K562 (cell line): Measurements from ENCODE around the gene COL21A1. TPM values are rescaled to one million over a fixed set of nuclear protein-coding genes. Genes with fewer than 3 reads are reported as not detected.

Experiments
- ATAC-seq: fragments of 200-7000 bp; cut with Tn5 transposase; 3 replicates; pipeline ENCODE4 v1.9.1; 2020; ENCODE audit warnings: moderate library complexity
- BruUV-seq: library from RNA; stranded (reverse); fragments of 400-500 nt; replicated peaks from 2 replicates; lab custom pipeline; 2021; lab: Mats Ljungman, UMichigan
- CTCF ChIA-PET: fragments of 300-600 bp; formaldehyde crosslinking; extraction: SDS; loops from one replicate; lab custom pipeline; 2021; ENCODE audit warnings: low intra/inter-chr PET ratio; lab: Yijun Ruan, JAX
- POLR2A ChIA-PET: fragments of 300-600, 350-650 bp; sonication (Branson Sonifier 250); formaldehyde crosslinking; extraction: SDS; loops from one replicate; lab custom pipeline; 2021; ENCODE audit warnings: antibody characterized with exemption, inconsistent platforms; lab: Yijun Ruan, JAX
- DNase-seq, 4 experiments: peaks; one replicate each; pipeline versions ENCODE4 v3.0.0 to v3.0.0-alpha.2; 2011 to 2018; ENCODE audit warnings: low spot score in 3 of 4, mixed read lengths in 3 of 4; ENCODE audit errors: extremely low read depth in 1 of 4
- FAIRE-seq: peaks from 2 replicates; lab custom pipeline; 2011; peaks lifted over from hg19 to GRCh38; lab: Jason Lieb, UNC
- H2AFZ ChIP-seq: 2 replicates; pipeline ENCODE4 v1.6.0; 2011; ENCODE audit warnings: low read depth, low read length, control low read depth, inconsistent platforms
- H3K27ac ChIP-seq: fragments of 200-600 bp; 3 replicates; pipeline ENCODE4 v1.8.0; 2011; ENCODE audit warnings: low read depth, mild to moderate bottlenecking, control low read depth, inconsistent platforms, low read length, moderate library complexity, mixed read lengths; ENCODE audit errors: extremely low read depth
- H3K27me3 ChIP-seq, 2 experiments: fragments of 300-600 bp in 1 of 2; 2 replicates in 1 of 2; 3 replicates in 1 of 2; pipeline versions ENCODE4 v1.6.0 to v1.8.0; 2011; ENCODE audit warnings: inconsistent platforms in 2 of 2, low read length in 2 of 2, mild to moderate bottlenecking in 1 of 2, mixed read lengths in 1 of 2, moderate library complexity in 1 of 2; ENCODE audit not compliant: control insufficient read depth in 2 of 2, insufficient read depth in 2 of 2
- H3K36me3 ChIP-seq: fragments of 300-600 bp; 3 replicates; pipeline ENCODE4 v1.8.0; 2011; ENCODE audit warnings: mild to moderate bottlenecking, low read length, inconsistent platforms; ENCODE audit not compliant: control insufficient read depth, insufficient read depth
- H3K4me1 ChIP-seq, 2 experiments: fragments of 200-600 bp in 1 of 2; replicated peaks in 1 of 2; 2 replicates in 1 of 2; 3 replicates in 1 of 2; pipeline versions ENCODE4 v1.5.1 to v1.8.0; 2011; ENCODE audit warnings: inconsistent platforms in 2 of 2, low read length in 2 of 2, mild to moderate bottlenecking in 1 of 2, mixed read lengths in 1 of 2, moderate library complexity in 1 of 2; ENCODE audit not compliant: control insufficient read depth in 2 of 2, insufficient read depth in 2 of 2
- H3K4me2 ChIP-seq: 2 replicates; pipeline ENCODE4 v1.6.1; 2011; ENCODE audit warnings: low read length, control low read depth, inconsistent platforms, mixed read lengths; ENCODE audit not compliant: insufficient read depth
- H3K4me3 ChIP-seq: fragments of 200-600 bp; sonication (generic), shearing (Covaris generic); 2 replicates; pipeline ENCODE4 v1.5.1; 2016; ENCODE audit warnings: control low read depth, inconsistent platforms
- H3K79me2 ChIP-seq: fragments of 200-600 bp; 3 replicates; pipeline ENCODE4 v1.8.0; 2011; ENCODE audit warnings: low read length, inconsistent platforms; ENCODE audit not compliant: control insufficient read depth, insufficient read depth
- H3K9ac ChIP-seq, 2 experiments: 2 replicates each; pipeline versions ENCODE4 v1.6.0 to v1.6.1; 2011; ENCODE audit warnings: low read depth in 2 of 2, low read length in 2 of 2, control low read depth in 1 of 2, inconsistent platforms in 1 of 2, mild to moderate bottlenecking in 1 of 2, mixed read lengths in 1 of 2; ENCODE audit not compliant: insufficient read depth in 1 of 2
- H3K9me1 ChIP-seq: one replicate; pipeline ENCODE4 v1.6.0; 2011; ENCODE audit warnings: inconsistent platforms, mild to moderate bottlenecking, low read length, moderate library complexity; ENCODE audit not compliant: control insufficient read depth, insufficient read depth
- H3K9me3 ChIP-seq: replicated peaks from 2 replicates; pipeline ENCODE4 v1.5.1; 2011; ENCODE audit warnings: low read depth, low read length, inconsistent platforms; ENCODE audit not compliant: control insufficient read depth, insufficient read depth
- H4K20me1 ChIP-seq: replicated peaks from 2 replicates; pipeline ENCODE4 v1.6.1; 2011; ENCODE audit warnings: low read length, inconsistent platforms, mixed read lengths; ENCODE audit not compliant: control insufficient read depth, insufficient read depth
- PHF21A ChIP-seq: fragments of 450-650 bp; IDR thresholded peaks from 2 replicates; pipeline ENCODE4 v1.6.1; 2017; ENCODE audit warnings: low read depth, borderline replicate concordance
- ZNF436 ChIP-seq: fragments of 250-450, 450-650 bp; sonication (Bioruptor Pico); formaldehyde crosslinking; IDR thresholded peaks from 2 replicates; pipeline ENCODE4 v1.7.0; 2020; ENCODE audit warnings: mild to moderate bottlenecking
- WGBS: fragments of 100-300 bp; shearing (Covaris generic); methylation state at CpG from one replicate; pipeline ENCODE4 v1.1.6; 2016; ENCODE audit warnings: low coverage, mixed read lengths; ENCODE audit not compliant: insufficient coverage; ENCODE audit errors: missing lambda C conversion rate; 5-methylcytosine and 5-hydroxymethylcytosine counted together
- in situ Hi-C: fragments of 300-500 bp; cut with MboI; formaldehyde crosslinking; loops from 4 replicates; pipeline ENCODE4 v1.15.0; 2018; ENCODE audit warnings: inconsistent platforms, mixed read lengths
- intact Hi-C: fragments of 100-400 bp; cut with micrococcal nuclease; formaldehyde crosslinking; loops from 2 replicates; pipeline ENCODE4 v1.14.2; 2022
- polyA plus RNA-seq, 8 experiments: library from polyadenylated mRNA; depleted of rRNA in 4 of 8; stranded (reverse) in 5 of 8; unstranded in 3 of 8; fragments of >200 nt; fragmentation: Nextera tagmentation in 2 of 8; fragmentation: Illumina TruSeq in 1 of 8; extraction: Ambion mirVana in 2 of 8; extraction: Trizol in 1 of 8; gene quantifications; 2 replicates each; pipeline versions ENCODE4 v1.2.1 to v1.2.3, GENCODE V29; 2011 to 2014; ENCODE audit warnings: inconsistent platforms in 1 of 8, missing spikeins in 1 of 8
- total RNA-seq, 7 experiments: library from RNA; depleted of rRNA in 6 of 7; stranded (reverse); fragments of >200 nt in 6 of 7; fragmentation: Illumina TruSeq in 2 of 7; extraction: Trizol in 2 of 7; gene quantifications; 2 replicates each; pipeline versions ENCODE4 v1.2.1 to v1.2.3, GENCODE V29; 2011 to 2021; ENCODE audit warnings: low replicate concordance in 1 of 7
- TF ChIP-seq, protein P1 (sequence below): fragments of 450-650 bp; formaldehyde crosslinking; IDR thresholded peaks from 2 replicates; pipeline ENCODE4 v1.4.0; 2022; ENCODE audit warnings: mild to moderate bottlenecking, moderate library complexity
- TF ChIP-seq, protein P2 (sequence below): fragments of 450-650 bp; conservative IDR thresholded peaks from 2 replicates; pipeline ENCODE4 v1.6.1; 2016; ENCODE audit warnings: missing genetic modification characterization, low read depth, mild to moderate bottlenecking, missing compliant biosample characterization, moderate library complexity

The COL21A1 gene
- total and polyA plus RNA-seq, 9 of the 15 experiments (the other 6 are each of a cell fraction or from before 2014, with no cell fraction given) = 0.03 to 0.76 (median 0.25) TPM

DNA sequence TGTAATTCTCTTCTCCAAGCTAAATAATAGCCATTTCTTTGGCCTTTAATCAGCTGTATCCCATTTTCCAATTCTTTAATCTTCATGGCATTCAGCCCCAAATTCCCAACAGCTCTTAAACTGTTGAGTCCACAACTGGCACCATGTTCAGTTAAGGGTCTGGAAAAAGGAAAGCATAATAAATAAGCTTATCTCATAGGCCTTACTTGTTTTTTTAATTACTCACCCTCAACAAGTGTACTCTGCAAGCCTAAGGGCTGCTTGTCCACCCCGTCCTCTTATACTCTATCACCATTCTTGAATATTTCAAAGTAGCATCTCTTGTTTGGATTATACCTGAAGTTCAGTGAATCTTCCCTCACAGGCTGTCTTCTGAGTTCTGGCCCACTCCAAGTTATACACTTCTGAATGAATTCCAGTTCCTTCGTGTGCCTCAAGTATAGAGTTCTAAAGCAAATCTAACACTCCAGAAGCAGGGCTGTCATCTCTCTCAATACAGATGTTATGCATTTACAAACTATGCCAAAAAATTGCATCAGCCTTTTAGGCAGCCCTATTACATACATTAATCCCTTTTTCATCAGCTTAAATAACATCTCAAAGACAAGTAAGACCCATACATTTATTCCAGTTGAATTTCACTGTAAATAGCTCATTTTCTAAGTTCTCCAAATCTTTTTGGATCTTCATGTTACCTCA, 98.7 kb downstream of the COL21A1 start:
- Histone ChIP-seq H3K27me3 (no peaks in the 10 kb centered on the region), H3K9me1 (no peaks in the 10 kb centered on the region), H3K4me3 (no peak overlapping the region), H3K79me2 (no peaks in the 10 kb centered on the region), H3K4me2 (no peak overlapping the region), H3K4me1 (no peaks in the 10 kb centered on the region), H3K9ac (no peak overlapping the region), H3K36me3 (no peaks in the 10 kb centered on the region), H3K27ac (no peak overlapping the region), H4K20me1 (no peaks in the 10 kb centered on the region), H2AFZ (no peak overlapping the region), H3K9me3 (no peaks in the 10 kb centered on the region)
- BruUV-seq = no TSS peak
- ATAC-seq (no peak), FAIRE-seq (no peak), DNase-seq (no peak)
- intact Hi-C loops (no loop called here), in situ Hi-C loops (no loop called here)
- 0% methylated on average over 2 of the region's 2 CpGs for WGBS
- ChIA-PET POLR2A (no interaction called here), CTCF (no interaction called here)
- TF ChIP-seq, protein P1, sequence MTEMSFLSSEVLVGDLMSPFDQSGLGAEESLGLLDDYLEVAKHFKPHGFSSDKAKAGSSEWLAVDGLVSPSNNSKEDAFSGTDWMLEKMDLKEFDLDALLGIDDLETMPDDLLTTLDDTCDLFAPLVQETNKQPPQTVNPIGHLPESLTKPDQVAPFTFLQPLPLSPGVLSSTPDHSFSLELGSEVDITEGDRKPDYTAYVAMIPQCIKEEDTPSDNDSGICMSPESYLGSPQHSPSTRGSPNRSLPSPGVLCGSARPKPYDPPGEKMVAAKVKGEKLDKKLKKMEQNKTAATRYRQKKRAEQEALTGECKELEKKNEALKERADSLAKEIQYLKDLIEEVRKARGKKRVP (CRISPR knock-in tag) = 0 out of 2 replicates have a peak, but pooled peaks have one; percentile 13
- TF ChIP-seq PHF21A (no peak), ZNF436 (CRISPR knock-in tag) (no peak)
- TF ChIP-seq, protein P2, sequence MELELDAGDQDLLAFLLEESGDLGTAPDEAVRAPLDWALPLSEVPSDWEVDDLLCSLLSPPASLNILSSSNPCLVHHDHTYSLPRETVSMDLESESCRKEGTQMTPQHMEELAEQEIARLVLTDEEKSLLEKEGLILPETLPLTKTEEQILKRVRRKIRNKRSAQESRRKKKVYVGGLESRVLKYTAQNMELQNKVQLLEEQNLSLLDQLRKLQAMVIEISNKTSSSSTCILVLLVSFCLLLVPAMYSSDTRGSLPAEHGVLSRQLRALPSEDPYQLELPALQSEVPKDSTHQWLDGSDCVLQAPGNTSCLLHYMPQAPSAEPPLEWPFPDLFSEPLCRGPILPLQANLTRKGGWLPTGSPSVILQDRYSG (tag) = no peak
